HG03354 (cell line): ENCODE results near the gene CACNA1H.
"Not testable (repeated sequence)": the region's sequence is repeated elsewhere in the genome, so short reads cannot be mapped to it uniquely, and the experiment has no call there.

Experiments used
- ATAC-seq: cut with Tn5 transposase; IDR thresholded peaks from one replicate; pipeline ENCODE4 v1.9.1; 2021; ENCODE audit warnings: mild to moderate bottlenecking; ENCODE audit not compliant: unreplicated experiment, poor library complexity, severe bottlenecking

CACNA1H gene

GRCh38 chr16:1256874-1257322 is 104.0 kb downstream of the CACNA1H start:
- ATAC-seq: no peak

GRCh38 chr16:1257561-1258224 is 104.8 kb downstream of the CACNA1H start:
- ATAC-seq: no peak

GRCh38 chr16:1258225-1258600 is 105.3 kb downstream of the CACNA1H start:
- ATAC-seq: no peak

GRCh38 chr16:1258906-1259759 is 106.2 kb downstream of the CACNA1H start:
- ATAC-seq: no peak

- no peak for ATAC-seq
Measured at GRCh38 chr16:1259760-1260068, 106.8 kb downstream of the CACNA1H start.

DNA sequence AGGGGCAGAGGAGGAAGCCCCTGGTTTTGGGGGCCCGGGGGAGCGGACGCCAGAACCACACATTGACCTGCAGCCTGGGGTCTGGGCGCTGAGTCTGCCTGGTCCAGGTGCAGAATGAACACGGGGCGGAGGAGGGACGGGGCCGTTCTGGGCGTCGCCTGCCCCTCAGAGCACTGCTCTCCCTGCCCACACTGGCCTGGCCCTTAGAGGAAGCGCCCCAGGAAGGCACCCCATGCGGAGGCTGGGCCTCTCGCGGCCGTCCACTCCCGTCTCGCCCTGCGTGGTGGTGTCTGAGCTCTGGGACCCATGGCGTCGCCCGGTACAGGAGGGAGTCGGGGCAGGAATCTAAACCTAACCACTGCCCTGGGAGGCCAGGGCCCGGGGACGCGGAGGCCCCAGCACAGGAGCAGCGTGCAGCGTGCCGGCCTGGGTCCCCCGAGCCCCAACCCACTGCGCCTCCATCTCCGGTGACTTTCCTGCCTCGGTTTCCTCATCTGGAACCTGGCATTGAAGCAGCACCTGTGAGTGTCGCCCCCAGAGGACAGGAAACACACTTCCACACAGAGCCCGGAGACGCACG is 107.3 kb downstream of the CACNA1H start:
- ATAC-seq: no peak

DNA sequence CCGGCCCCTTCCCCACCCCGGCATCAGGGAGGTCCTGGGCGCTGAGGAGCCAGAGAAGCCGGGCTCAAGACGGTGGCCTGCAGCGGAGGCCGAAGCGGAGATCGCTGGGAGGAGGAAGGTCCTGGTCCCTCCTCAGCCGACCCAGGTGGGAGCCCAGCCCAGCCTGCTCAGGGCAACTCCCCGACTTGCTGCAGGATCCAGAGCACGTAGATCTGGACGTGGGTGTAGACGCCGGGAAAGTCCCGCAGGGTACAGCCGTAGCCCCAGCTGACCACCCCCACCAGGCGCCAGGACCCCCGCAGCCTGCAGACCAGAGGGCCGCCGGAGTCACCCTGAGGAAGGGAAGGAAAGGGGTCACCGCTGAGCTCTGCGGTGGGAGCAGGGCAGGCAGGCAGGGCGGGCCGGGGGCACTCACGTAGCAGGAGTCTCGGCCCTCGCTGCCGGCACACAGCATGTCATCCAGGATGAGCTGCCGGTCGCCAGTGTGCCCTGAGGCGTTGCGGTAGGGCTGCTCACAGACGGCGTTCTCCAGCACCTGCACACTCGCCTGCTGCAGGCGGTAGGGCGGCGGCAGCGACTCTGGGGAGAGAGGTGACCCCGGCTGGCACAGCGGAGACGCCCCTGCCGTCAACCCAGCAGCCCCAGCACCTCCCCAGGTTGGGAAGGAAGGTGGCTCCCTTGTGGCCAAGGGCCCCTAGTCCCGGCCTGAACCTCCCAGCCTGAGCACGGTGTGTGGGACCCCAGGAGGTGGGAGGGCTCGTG is 108.4 kb downstream of the CACNA1H start:
- ATAC-seq: no peak

- ATAC-seq: no peak
Measured at GRCh38 chr16:1262210-1262845, 109.4 kb downstream of the CACNA1H start.

DNA sequence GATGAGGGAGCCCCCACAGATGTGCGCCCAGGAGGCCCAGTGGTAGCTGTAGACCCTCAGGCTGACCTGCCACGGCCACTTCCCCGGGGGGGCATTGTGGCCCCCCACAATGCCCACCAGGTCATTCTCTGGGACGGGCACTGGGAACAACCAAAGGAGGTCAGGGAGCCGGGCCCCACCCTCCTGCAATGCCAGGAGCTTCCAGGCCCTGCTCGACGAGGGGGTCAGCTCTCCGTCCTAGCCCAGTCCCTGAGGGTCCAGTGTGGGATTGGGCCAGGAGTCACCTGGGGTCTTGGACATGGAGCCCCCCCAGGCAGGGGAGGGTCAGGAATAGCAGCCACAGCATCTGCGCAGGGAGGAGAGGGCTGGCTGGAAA is 109.9 kb downstream of the CACNA1H start:
- ATAC-seq: no peak

DNA sequence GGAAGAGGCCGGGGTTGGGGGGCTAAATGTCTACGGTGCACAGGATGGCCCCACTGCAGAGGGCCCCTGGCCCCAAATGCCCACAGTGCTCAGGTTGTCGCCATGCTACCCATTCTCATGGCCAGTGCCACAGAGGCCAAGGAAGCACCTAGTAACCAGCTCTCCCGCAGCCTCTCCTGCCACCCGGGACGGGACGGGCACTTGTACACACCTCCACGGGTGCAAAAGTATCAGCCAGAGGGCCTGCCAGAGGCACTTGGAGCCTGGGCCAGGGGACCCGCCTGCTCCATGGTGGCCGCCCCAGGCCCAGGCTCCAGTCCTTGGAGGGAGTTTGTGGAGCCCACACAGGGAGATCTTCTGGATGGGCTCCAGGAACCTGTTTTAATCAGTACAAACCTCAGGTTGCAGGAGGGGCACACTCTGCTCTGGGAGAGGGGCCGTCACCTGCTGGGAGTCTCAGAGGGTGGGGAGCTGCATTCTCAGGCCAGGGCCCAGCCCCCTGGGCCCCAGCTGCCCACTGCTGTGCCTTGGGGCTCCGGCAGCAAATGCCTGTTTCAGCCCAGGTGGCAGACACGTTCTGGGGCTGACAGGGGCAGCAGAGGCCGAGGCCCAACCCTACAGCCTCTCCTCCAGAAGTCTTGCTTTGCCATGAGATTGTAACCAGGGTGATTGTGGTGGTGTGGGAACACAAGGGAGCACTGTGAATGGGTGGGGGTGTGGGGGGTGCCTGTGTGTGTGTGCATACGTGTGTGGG is 110.9 kb downstream of the CACNA1H start:
- ATAC-seq: no peak

GRCh38 chr16:1264345-1265089 is 111.6 kb downstream of the CACNA1H start:
- ATAC-seq: no peak

- no peak for ATAC-seq
Measured at GRCh38 chr16:1265090-1265630, 112.3 kb downstream of the CACNA1H start.

DNA sequence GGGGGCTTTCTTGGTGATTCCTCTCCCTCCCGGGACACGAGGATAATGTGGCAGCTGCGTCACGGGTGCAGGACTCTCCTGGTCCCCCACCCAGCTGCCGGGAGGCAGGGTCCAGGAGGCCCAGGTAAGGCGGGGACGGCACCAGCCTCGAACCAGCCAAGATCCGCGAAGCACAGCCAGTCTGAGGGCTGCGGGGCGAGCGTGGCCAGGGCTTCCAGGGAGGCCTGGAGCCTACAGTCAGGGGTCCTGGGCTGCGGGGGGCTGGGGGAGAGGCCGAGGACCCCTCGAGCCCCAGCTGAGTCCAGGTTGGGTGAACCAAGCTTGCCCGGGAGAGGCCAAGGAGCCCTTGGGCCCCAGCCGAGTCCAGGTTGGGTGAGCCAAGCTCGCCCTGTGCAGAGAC is 112.9 kb downstream of the CACNA1H start:
- no peak for ATAC-seq

DNA sequence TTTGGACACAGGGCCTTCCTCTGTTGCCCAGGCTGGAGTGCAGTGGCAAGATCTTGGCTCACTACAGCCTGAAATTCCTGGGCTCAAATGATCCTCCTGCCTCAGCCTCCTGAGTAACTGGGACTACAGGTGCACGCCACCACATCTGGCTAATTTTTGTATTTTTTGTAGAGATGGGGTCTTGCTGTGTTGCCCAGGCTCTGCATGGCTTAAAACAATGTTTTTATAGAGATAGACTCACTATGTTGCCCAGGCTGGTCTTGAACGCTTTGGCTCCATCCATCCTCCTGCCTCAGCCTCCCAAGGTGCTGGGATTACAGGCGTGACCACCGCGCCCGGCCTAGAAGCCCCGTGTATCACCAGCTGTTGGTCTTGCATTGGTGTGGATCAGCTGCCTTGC is 116.5 kb downstream of the CACNA1H start:
- not testable (repeated sequence) for ATAC-seq

DNA sequence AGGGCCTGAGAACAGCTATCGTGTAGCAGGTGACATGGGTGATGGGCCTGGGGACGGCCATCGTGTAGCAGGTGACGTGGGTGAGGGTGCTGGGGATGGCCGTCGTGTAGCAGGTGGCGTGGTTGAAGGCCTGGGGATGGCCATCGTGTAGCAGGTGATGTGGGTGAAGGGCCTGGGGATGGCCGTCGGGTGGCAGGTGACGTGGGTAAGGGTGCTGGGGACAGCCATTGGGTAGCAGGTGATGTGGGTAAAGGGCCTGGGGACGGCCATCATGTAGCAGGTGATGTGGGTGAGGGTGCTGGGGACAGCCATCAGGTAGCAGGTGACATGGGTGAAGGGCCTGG is 118.4 kb downstream of the CACNA1H start:
- no peak for ATAC-seq
